Measurements from ENCODE around the gene UBE2R2. TPM values are rescaled to one million over a fixed set of nuclear protein-coding genes. Genes with fewer than 3 reads are reported as not detected.

Gene UBE2R2
- total RNA-seq, 1 experiment from 2014 or later = 52.1 TPM

DNA sequence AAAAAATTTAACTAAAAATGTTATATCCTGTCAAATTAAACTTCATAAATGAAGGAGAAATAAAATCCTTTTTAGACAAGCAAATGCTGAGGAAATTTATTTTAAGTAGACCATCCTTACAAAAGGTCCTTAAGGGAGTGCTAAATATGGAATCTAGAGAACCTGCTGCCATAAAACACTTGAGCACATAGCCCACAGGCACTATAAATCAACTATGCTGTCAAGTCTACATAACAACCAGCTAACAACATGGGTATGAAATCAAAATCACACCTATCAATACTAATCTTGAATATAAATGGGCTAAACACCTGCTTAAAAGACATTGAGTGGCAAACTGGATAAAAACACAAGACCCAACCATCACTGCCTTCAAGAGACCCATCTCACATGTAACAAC lies 36.7 kb upstream of the UBE2R2 start:
- no peak overlapping the region for H3T11ph ChIP-seq (ENCODE audit: low read length)
- TF ChIP-seq, protein P1, sequence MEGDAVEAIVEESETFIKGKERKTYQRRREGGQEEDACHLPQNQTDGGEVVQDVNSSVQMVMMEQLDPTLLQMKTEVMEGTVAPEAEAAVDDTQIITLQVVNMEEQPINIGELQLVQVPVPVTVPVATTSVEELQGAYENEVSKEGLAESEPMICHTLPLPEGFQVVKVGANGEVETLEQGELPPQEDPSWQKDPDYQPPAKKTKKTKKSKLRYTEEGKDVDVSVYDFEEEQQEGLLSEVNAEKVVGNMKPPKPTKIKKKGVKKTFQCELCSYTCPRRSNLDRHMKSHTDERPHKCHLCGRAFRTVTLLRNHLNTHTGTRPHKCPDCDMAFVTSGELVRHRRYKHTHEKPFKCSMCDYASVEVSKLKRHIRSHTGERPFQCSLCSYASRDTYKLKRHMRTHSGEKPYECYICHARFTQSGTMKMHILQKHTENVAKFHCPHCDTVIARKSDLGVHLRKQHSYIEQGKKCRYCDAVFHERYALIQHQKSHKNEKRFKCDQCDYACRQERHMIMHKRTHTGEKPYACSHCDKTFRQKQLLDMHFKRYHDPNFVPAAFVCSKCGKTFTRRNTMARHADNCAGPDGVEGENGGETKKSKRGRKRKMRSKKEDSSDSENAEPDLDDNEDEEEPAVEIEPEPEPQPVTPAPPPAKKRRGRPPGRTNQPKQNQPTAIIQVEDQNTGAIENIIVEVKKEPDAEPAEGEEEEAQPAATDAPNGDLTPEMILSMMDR (conservative IDR thresholded peaks at IDR 0.05) = no peak
- no peaks in the 10 kb centered on the region for H3K79me1 ChIP-seq (ENCODE audit: insufficient read depth, low read depth, low read length, poor library complexity, severe bottlenecking)
- H3K27me3 ChIP-seq (ENCODE audit: insufficient read depth, low read length) = no peaks in the 10 kb centered on the region
- no peak overlapping the region for H3K27ac ChIP-seq (ENCODE audit: insufficient read length, low read depth, low read length)
- H2BK15ac ChIP-seq (ENCODE audit: low read depth, low read length) = no peak overlapping the region
- no peaks in the 10 kb centered on the region for H3K9me3 ChIP-seq (ENCODE audit: control insufficient read depth, low read depth, low read length)
- H3K79me2 ChIP-seq (ENCODE audit: insufficient read depth, low read length) = no peaks in the 10 kb centered on the region
- H3K23me2 ChIP-seq (ENCODE audit: insufficient read length, low read depth, low read length, poor library complexity, severe bottlenecking) = no peaks in the 10 kb centered on the region
- no peaks in the 10 kb centered on the region for H3K4me1 ChIP-seq (ENCODE audit: insufficient read depth, low read length)
- H3K56ac ChIP-seq (ENCODE audit: insufficient read length, low read depth, low read length) = no peak overlapping the region
- no peak overlapping the region for H3K14ac ChIP-seq (ENCODE audit: insufficient read depth, low read length)
- H3K4ac ChIP-seq (ENCODE audit: low read depth, low read length) = no peak overlapping the region
- H2BK20ac ChIP-seq (ENCODE audit: low read depth, low read length, poor library complexity, severe bottlenecking) = no peak overlapping the region
- H2BK120ac ChIP-seq (ENCODE audit: low read depth, low read length, poor library complexity, severe bottlenecking) = no peak overlapping the region
- no peaks in the 10 kb centered on the region for H4K20me1 ChIP-seq (ENCODE audit: control insufficient read depth, insufficient read depth, insufficient read length)
- no peak overlapping the region for H4K8ac ChIP-seq (replicated peaks; ENCODE audit: insufficient read length, low read depth, low read length)
- H3K27ac Mint-ChIP-seq = no peak overlapping the region
- H3K4me3 Mint-ChIP-seq = no peak overlapping the region
- DNase-seq = no peak
- no peak overlapping the region for H2AK5ac ChIP-seq (ENCODE audit: insufficient read length, low read length)
- no peak overlapping the region for H2AFZ ChIP-seq (ENCODE audit: low read length)
- no peak overlapping the region for H4K5ac ChIP-seq (ENCODE audit: insufficient read length, low read depth, low read length)
- H3K36me3 Mint-ChIP-seq (ENCODE audit: insufficient read depth in 1 of 3, low read depth in 3 of 3) = no peaks in the 10 kb centered on the region
- H3K9ac ChIP-seq (ENCODE audit: extremely low read depth, insufficient read length, low read length) = no peak overlapping the region
- no peak overlapping the region for H3K4me2 ChIP-seq (ENCODE audit: insufficient read depth, insufficient read length, low read length)
- H2BK5ac ChIP-seq (ENCODE audit: insufficient read length, low read length) = no peak overlapping the region
- no peak overlapping the region for H4K91ac ChIP-seq (ENCODE audit: insufficient read length, low read depth, low read length)
- H3K18ac ChIP-seq (ENCODE audit: insufficient read length, low read depth, low read length) = no peak overlapping the region
- peaks cover 3 to 5% of the 10 kb centered on the region in 2 experiments for H3K4me1 Mint-ChIP-seq
- no peak overlapping the region for H3K23ac ChIP-seq (ENCODE audit: insufficient read length, low read depth, low read length)
- H3K27me3 Mint-ChIP-seq (ENCODE audit: low read depth) = no peaks in the 10 kb centered on the region; the same call in 1 of the 2 replicates
- no peak overlapping the region for H2BK12ac ChIP-seq (ENCODE audit: insufficient read length, low read depth, low read length)
- H3K9me3 Mint-ChIP-seq = no peaks in the 10 kb centered on the region
